ENCODE data around the gene UPK1B.
"Not testable (repeated sequence)": the region's sequence is repeated elsewhere in the genome, so short reads cannot be mapped to it uniquely, and the experiment has no call there.

Gene UPK1B

GRCh38 chr3:119227070-119227850, 53.9 kb downstream of the UPK1B start:
- FAIRE-seq = no peak

- FAIRE-seq = no peak
Observed at GRCh38 chr3:119228373-119229145, 55.2 kb downstream of the UPK1B start.

GRCh38 chr3:119229190-119229589, 55.8 kb downstream of the UPK1B start:
- no peak for FAIRE-seq

GRCh38 chr3:119230071-119230470, 56.7 kb downstream of the UPK1B start:
- no peak for FAIRE-seq

- FAIRE-seq = no peak
Observed at GRCh38 chr3:119230745-119231144, 57.3 kb downstream of the UPK1B start.

GRCh38 chr3:119234610-119235009, 61.2 kb downstream of the UPK1B start:
- no peak for FAIRE-seq

- no peak for FAIRE-seq
Observed at GRCh38 chr3:119235151-119235550, 61.8 kb downstream of the UPK1B start.

GRCh38 chr3:119236756-119237155, 63.4 kb downstream of the UPK1B start:
- no peak for FAIRE-seq

GRCh38 chr3:119237299-119237698, 63.9 kb downstream of the UPK1B start:
- no peak for FAIRE-seq

- FAIRE-seq = peak; percentile 77
Observed at GRCh38 chr3:119238363-119238762, 65.0 kb downstream of the UPK1B start.

GRCh38 chr3:119239206-119239820, 65.9 kb downstream of the UPK1B start:
- FAIRE-seq = no peak

GRCh38 chr3:119240101-119240590, 66.7 kb downstream of the UPK1B start:
- FAIRE-seq = no peak

GRCh38 chr3:119240591-119241434, 67.4 kb downstream of the UPK1B start, which contains the start of gene B4GALT4:
B4GALT4 (minus strand) TSS chr3:119240878; CDS start chr3:119230099, 10,779 bp downstream.
- FAIRE-seq = no peak

GRCh38 chr3:119242387-119243057, 69.1 kb downstream of the UPK1B start:
- not testable (repeated sequence) for FAIRE-seq

- FAIRE-seq = not testable (repeated sequence)
Observed at GRCh38 chr3:119243058-119243529, 69.7 kb downstream of the UPK1B start.

- FAIRE-seq = no peak
Observed at GRCh38 chr3:119243712-119244111, 70.3 kb downstream of the UPK1B start.

GRCh38 chr3:119245778-119246177, 72.4 kb downstream of the UPK1B start:
- no peak for FAIRE-seq
